Measurements from ENCODE around the gene MCM10. TPM values are rescaled to one million over a fixed set of nuclear protein-coding genes. Genes with fewer than 3 reads are reported as not detected.

MCM10 gene
- total and polyA plus RNA-seq, 2 experiments from 2014 or later: 38.2 to 43.0 TPM

DNA sequence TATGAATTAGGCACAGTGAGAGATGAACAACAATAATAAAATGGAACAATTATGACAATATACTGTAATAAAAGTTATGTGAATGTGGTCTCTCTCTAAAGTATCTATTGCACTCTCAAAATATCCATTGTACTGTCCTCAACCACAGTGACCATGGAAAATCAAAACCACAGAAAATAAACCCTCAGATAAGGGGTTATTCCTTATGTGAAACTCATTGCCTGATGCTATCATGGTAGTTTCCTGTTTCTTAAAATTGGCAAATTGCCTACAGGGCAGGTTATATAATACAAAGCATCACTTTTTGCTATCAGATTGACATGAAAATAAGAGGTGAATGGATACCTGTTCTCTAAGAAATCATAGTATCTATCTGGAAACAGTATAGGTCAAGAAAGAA, 3.8 kb downstream of the MCM10 start:
- peaks cover 14% of the 10 kb centered on the region for H3K27me3 Mint-ChIP-seq (ENCODE audit: insufficient read depth, low read depth, poor library complexity)
- Histone ChIP-seq H3K4me1 (ENCODE audit: insufficient read depth) (0 out of 2 replicates have a peak, but pooled peaks cover 4% of the 10 kb centered on the region), H3K4me2 (no peak overlapping the region), H3F3A (replicated peaks; ENCODE audit: low read depth) (no peaks in the 10 kb centered on the region), H2AFZ (no peak overlapping the region), H3K36me3 (ENCODE audit: insufficient read depth) (peaks cover 9% of the 10 kb centered on the region; the same call in 1 of the 2 replicates), H3K9me2 (ENCODE audit: insufficient read depth) (no peaks in the 10 kb centered on the region), H3K27ac (ENCODE audit: low read depth) (no peak overlapping the region), H3K79me2 (replicated peaks; ENCODE audit: insufficient read depth) (peaks cover 81% of the 10 kb centered on the region), H3K4me3 (no peak overlapping the region), H3K27me3 (ENCODE audit: insufficient read depth) (no peaks in the 10 kb centered on the region), H4K20me1 (replicated peaks; ENCODE audit: insufficient read depth) (peaks cover 39% of the 10 kb centered on the region)
- TF ChIP-seq JUNB (IDR thresholded peaks at IDR 0.05; ENCODE audit: unreplicated experiment) (no peak), NANOG (IDR thresholded peaks at IDR 0.05; ENCODE audit: borderline replicate concordance) (no peak), ZNF331 (CRISPR knock-in tag; IDR thresholded peaks at IDR 0.05; ENCODE audit: low read depth) (no peak), ZNF114 (CRISPR knock-in tag; IDR thresholded peaks at IDR 0.05) (no peak), EZH2 (IDR thresholded peaks at IDR 0.05; ENCODE audit: low read depth, unreplicated experiment) (no peak), EZH2phosphoT487 (IDR thresholded peaks at IDR 0.05; ENCODE audit: unreplicated experiment) (no peak), POLR2AphosphoS5 (IDR thresholded peaks at IDR 0.05; ENCODE audit: low read depth) (no peak), CREB1 (CRISPR knock-in tag; IDR thresholded peaks at IDR 0.05; ENCODE audit: low read depth) (no peak)
- TF ChIP-seq, protein P1, sequence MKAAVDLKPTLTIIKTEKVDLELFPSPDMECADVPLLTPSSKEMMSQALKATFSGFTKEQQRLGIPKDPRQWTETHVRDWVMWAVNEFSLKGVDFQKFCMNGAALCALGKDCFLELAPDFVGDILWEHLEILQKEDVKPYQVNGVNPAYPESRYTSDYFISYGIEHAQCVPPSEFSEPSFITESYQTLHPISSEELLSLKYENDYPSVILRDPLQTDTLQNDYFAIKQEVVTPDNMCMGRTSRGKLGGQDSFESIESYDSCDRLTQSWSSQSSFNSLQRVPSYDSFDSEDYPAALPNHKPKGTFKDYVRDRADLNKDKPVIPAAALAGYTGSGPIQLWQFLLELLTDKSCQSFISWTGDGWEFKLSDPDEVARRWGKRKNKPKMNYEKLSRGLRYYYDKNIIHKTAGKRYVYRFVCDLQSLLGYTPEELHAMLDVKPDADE (IDR thresholded peaks at IDR 0.05): no peak
- TF ChIP-seq, protein P2, sequence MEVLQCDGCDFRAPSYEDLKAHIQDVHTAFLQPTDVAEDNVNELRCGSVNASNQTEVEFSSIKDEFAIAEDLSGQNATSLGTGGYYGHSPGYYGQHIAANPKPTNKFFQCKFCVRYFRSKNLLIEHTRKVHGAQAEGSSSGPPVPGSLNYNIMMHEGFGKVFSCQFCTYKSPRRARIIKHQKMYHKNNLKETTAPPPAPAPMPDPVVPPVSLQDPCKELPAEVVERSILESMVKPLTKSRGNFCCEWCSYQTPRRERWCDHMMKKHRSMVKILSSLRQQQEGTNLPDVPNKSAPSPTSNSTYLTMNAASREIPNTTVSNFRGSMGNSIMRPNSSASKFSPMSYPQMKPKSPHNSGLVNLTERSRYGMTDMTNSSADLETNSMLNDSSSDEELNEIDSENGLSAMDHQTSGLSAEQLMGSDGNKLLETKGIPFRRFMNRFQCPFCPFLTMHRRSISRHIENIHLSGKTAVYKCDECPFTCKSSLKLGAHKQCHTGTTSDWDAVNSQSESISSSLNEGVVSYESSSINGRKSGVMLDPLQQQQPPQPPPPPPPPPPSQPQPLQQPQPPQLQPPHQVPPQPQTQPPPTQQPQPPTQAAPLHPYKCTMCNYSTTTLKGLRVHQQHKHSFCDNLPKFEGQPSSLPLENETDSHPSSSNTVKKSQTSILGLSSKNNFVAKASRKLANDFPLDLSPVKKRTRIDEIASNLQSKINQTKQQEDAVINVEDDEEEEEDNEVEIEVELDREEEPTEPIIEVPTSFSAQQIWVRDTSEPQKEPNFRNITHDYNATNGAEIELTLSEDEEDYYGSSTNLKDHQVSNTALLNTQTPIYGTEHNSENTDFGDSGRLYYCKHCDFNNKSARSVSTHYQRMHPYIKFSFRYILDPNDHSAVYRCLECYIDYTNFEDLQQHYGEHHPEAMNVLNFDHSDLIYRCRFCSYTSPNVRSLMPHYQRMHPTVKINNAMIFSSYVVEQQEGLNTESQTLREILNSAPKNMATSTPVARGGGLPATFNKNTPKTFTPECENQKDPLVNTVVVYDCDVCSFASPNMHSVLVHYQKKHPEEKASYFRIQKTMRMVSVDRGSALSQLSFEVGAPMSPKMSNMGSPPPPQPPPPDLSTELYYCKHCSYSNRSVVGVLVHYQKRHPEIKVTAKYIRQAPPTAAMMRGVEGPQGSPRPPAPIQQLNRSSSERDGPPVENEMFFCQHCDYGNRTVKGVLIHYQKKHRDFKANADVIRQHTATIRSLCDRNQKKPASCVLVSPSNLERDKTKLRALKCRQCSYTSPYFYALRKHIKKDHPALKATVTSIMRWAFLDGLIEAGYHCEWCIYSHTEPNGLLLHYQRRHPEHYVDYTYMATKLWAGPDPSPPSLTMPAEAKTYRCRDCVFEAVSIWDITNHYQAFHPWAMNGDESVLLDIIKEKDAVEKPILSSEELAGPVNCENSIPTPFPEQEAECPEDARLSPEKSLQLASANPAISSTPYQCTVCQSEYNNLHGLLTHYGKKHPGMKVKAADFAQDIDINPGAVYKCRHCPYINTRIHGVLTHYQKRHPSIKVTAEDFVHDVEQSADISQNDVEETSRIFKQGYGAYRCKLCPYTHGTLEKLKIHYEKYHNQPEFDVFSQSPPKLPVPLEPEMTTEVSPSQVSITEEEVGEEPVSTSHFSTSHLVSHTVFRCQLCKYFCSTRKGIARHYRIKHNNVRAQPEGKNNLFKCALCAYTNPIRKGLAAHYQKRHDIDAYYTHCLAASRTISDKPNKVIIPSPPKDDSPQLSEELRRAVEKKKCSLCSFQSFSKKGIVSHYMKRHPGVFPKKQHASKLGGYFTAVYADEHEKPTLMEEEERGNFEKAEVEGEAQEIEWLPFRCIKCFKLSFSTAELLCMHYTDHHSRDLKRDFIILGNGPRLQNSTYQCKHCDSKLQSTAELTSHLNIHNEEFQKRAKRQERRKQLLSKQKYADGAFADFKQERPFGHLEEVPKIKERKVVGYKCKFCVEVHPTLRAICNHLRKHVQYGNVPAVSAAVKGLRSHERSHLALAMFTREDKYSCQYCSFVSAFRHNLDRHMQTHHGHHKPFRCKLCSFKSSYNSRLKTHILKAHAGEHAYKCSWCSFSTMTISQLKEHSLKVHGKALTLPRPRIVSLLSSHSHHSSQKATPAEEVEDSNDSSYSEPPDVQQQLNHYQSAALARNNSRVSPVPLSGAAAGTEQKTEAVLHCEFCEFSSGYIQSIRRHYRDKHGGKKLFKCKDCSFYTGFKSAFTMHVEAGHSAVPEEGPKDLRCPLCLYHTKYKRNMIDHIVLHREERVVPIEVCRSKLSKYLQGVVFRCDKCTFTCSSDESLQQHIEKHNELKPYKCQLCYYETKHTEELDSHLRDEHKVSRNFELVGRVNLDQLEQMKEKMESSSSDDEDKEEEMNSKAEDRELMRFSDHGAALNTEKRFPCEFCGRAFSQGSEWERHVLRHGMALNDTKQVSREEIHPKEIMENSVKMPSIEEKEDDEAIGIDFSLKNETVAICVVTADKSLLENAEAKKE (CRISPR knock-in tag; IDR thresholded peaks at IDR 0.05): no peak
- TF ChIP-seq, protein P3, sequence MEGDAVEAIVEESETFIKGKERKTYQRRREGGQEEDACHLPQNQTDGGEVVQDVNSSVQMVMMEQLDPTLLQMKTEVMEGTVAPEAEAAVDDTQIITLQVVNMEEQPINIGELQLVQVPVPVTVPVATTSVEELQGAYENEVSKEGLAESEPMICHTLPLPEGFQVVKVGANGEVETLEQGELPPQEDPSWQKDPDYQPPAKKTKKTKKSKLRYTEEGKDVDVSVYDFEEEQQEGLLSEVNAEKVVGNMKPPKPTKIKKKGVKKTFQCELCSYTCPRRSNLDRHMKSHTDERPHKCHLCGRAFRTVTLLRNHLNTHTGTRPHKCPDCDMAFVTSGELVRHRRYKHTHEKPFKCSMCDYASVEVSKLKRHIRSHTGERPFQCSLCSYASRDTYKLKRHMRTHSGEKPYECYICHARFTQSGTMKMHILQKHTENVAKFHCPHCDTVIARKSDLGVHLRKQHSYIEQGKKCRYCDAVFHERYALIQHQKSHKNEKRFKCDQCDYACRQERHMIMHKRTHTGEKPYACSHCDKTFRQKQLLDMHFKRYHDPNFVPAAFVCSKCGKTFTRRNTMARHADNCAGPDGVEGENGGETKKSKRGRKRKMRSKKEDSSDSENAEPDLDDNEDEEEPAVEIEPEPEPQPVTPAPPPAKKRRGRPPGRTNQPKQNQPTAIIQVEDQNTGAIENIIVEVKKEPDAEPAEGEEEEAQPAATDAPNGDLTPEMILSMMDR (conservative IDR thresholded peaks at IDR 0.05; ENCODE audit: low read depth in 2 of 2): no peak
- TF ChIP-seq, protein P4, sequence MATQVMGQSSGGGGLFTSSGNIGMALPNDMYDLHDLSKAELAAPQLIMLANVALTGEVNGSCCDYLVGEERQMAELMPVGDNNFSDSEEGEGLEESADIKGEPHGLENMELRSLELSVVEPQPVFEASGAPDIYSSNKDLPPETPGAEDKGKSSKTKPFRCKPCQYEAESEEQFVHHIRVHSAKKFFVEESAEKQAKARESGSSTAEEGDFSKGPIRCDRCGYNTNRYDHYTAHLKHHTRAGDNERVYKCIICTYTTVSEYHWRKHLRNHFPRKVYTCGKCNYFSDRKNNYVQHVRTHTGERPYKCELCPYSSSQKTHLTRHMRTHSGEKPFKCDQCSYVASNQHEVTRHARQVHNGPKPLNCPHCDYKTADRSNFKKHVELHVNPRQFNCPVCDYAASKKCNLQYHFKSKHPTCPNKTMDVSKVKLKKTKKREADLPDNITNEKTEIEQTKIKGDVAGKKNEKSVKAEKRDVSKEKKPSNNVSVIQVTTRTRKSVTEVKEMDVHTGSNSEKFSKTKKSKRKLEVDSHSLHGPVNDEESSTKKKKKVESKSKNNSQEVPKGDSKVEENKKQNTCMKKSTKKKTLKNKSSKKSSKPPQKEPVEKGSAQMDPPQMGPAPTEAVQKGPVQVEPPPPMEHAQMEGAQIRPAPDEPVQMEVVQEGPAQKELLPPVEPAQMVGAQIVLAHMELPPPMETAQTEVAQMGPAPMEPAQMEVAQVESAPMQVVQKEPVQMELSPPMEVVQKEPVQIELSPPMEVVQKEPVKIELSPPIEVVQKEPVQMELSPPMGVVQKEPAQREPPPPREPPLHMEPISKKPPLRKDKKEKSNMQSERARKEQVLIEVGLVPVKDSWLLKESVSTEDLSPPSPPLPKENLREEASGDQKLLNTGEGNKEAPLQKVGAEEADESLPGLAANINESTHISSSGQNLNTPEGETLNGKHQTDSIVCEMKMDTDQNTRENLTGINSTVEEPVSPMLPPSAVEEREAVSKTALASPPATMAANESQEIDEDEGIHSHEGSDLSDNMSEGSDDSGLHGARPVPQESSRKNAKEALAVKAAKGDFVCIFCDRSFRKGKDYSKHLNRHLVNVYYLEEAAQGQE (IDR thresholded peaks at IDR 0.05; ENCODE audit: unreplicated experiment): no peak
- peaks cover 11% of the 10 kb centered on the region for H3K4me1 Mint-ChIP-seq
- DNase-seq (ENCODE audit: low spot score): no peak
- H3K27ac Mint-ChIP-seq: no peak overlapping the region
- H3K36me3 Mint-ChIP-seq (ENCODE audit: low read depth): peaks cover 52% of the 10 kb centered on the region
- no peak for ATAC-seq
- H3K4me3 Mint-ChIP-seq: no peak overlapping the region
- H3K9me3 Mint-ChIP-seq: no peaks in the 10 kb centered on the region

Measured in GM23338 (cell line).